A549 (cell line): ENCODE measurements around the gene UBAC1. TPM values are rescaled to one million over a fixed set of nuclear protein-coding genes. Genes with fewer than 3 reads are reported as not detected.
A peak's percentile ranks its signal among the peaks of the same experiment; 100 is the strongest.

Experiments
- ATAC-seq, 2 experiments: fragments of 200-7000 bp in 1 of 2; fragments of >200 bp in 1 of 2; cut with Nextera tagmentation in 1 of 2; cut with Tn5 transposase in 1 of 2; 3 replicates each; pipeline versions ENCODE4 v1.8.0 to v1.9.1; 2018 to 2020; ENCODE audit warnings: mild to moderate bottlenecking in 1 of 2, moderate library complexity in 1 of 2
- CTCF ChIA-PET: fragments of 300-600 bp; sonication (Branson Sonifier 250); formaldehyde crosslinking; extraction: SDS; loops from one replicate; lab custom pipeline; 2021; ENCODE audit warnings: antibody characterized with exemption, inconsistent platforms; lab: Yijun Ruan, JAX
- POLR2A ChIA-PET: fragments of 350-600 bp; formaldehyde crosslinking; extraction: SDS; loops from one replicate; lab custom pipeline; 2021; ENCODE audit warnings: antibody characterized with exemption, inconsistent platforms; lab: Yijun Ruan, JAX
- DNase-seq, 2 experiments: peaks; one replicate each; pipeline versions ENCODE4 v3.0.0 to v3.0.0-alpha.2; 2011 to 2016; ENCODE audit warnings: low read depth in 1 of 2, low spot score in 1 of 2
- FAIRE-seq: peaks from 2 replicates; lab custom pipeline; 2011; peaks lifted over from hg19 to GRCh38; lab: Jason Lieb, UNC
- H3K27ac ChIP-seq, 2 experiments: fragments of >200 bp; sonication (Bioruptor Twin); formaldehyde crosslinking; 3 replicates each; pipeline ENCODE4 v1.5.1; 2016 to 2017
- H3K4me1 ChIP-seq: fragments of >200 bp; sonication (Bioruptor Twin); formaldehyde crosslinking; 3 replicates; pipeline ENCODE4 v1.6.1; 2016
- H3K4me2 ChIP-seq: fragments of >200 bp; sonication (Bioruptor Twin); formaldehyde crosslinking; 3 replicates; pipeline ENCODE4 v1.6.1; 2016
- H3K4me3 ChIP-seq: fragments of >200 bp; sonication (Bioruptor Twin); formaldehyde crosslinking; 3 replicates; pipeline ENCODE4 v1.5.1; 2016
- H3K9me3 ChIP-seq: fragments of >200 bp; sonication (Bioruptor Twin); formaldehyde crosslinking; 3 replicates; pipeline ENCODE4 v1.6.1; 2016
- CBX8 ChIP-seq: fragments of 200-600 bp; sonication (generic); IDR thresholded peaks from 2 replicates; pipeline ENCODE4 v1.6.1; 2016
- CTCF ChIP-seq: fragments of >200 bp; sonication (Bioruptor Twin); formaldehyde crosslinking; IDR thresholded peaks from 3 replicates; pipeline ENCODE4 v1.5.1; 2016
- EP300 ChIP-seq, 2 experiments: fragments of >200 bp; sonication (Bioruptor Twin); formaldehyde crosslinking; IDR thresholded peaks; 2 replicates in 1 of 2; 3 replicates in 1 of 2; pipeline ENCODE4 v1.6.1; 2016 to 2017
- FOSB ChIP-seq: fragments of 250-450 bp; sonication (Bioruptor Pico); IDR thresholded peaks from 2 replicates; pipeline ENCODE4 v1.5.0; 2020; ENCODE audit warnings: mild to moderate bottlenecking, moderate library complexity
- HDAC2 ChIP-seq: fragments of 200-600 bp; sonication (generic); IDR thresholded peaks from 2 replicates; pipeline ENCODE4 v1.6.1; 2016
- HES2 ChIP-seq: fragments of >200 bp; sonication (Bioruptor Twin); formaldehyde crosslinking; IDR thresholded peaks from 2 replicates; pipeline ENCODE4 v1.6.1; 2016
- HEYL ChIP-seq: fragments of 250-450 bp; sonication (Bioruptor Pico); IDR thresholded peaks from 2 replicates; pipeline ENCODE4 v1.8.0; 2021; ENCODE audit warnings: mild to moderate bottlenecking, moderate library complexity
- JUN ChIP-seq, 2 experiments: fragments of >200 bp; sonication (Bioruptor Twin); formaldehyde crosslinking; IDR thresholded peaks; 2 replicates in 1 of 2; 3 replicates in 1 of 2; pipeline ENCODE4 v1.6.1; 2016 to 2017
- KDM5A ChIP-seq: fragments of 200-600 bp; sonication (generic); IDR thresholded peaks from 2 replicates; pipeline ENCODE4 v1.6.1; 2016; ENCODE audit warnings: antibody characterized with exemption, mild to moderate bottlenecking
- MAFK ChIP-seq: fragments of 450-650 bp; IDR thresholded peaks from 2 replicates; pipeline ENCODE4 v1.6.1; 2014; ENCODE audit not compliant: partially characterized antibody
- MAZ ChIP-seq: fragments of 150-350 bp; IDR thresholded peaks from 2 replicates; pipeline ENCODE4 v1.6.1; 2014; ENCODE audit warnings: antibody characterized with exemption, low read depth, low read length, borderline replicate concordance
- MYC ChIP-seq: IDR thresholded peaks from 2 replicates; pipeline ENCODE4 v1.6.1; 2012; ENCODE audit warnings: mild to moderate bottlenecking, inconsistent platforms, low read length, improper control_type of control experiment, borderline replicate concordance
- NR3C1 ChIP-seq: fragments of >200 bp; sonication (Bioruptor Twin); formaldehyde crosslinking; IDR thresholded peaks from 3 replicates; pipeline ENCODE4 v1.6.1; 2017
- SMC3 ChIP-seq: fragments of >200 bp; sonication (Bioruptor Twin); formaldehyde crosslinking; IDR thresholded peaks from 3 replicates; pipeline ENCODE4 v1.6.1; 2018; ENCODE audit warnings: inconsistent platforms
- TP53 ChIP-seq: fragments of 250-450 bp; sonication (Bioruptor Pico); IDR thresholded peaks from 2 replicates; pipeline ENCODE4 v1.5.0; 2021; ENCODE audit warnings: mild to moderate bottlenecking, moderate library complexity
- USF2 ChIP-seq: fragments of 450-650 bp; IDR thresholded peaks from 2 replicates; pipeline ENCODE4 v1.6.1; 2014; ENCODE audit warnings: antibody characterized with exemption
- ZC3H11A ChIP-seq: fragments of 450-650 bp; IDR thresholded peaks from 2 replicates; pipeline ENCODE4 v1.6.1; 2014; ENCODE audit warnings: antibody characterized with exemption, mild to moderate bottlenecking
- ZFP36 ChIP-seq: fragments of 450-650 bp; IDR thresholded peaks from 2 replicates; pipeline ENCODE4 v1.6.1; 2014; ENCODE audit warnings: borderline replicate concordance; ENCODE audit not compliant: partially characterized antibody
- WGBS: methylation state at CpG from one replicate; pipeline ENCODE4 v1.1.6; 2017; ENCODE audit errors: missing lambda C conversion rate; 5-methylcytosine and 5-hydroxymethylcytosine counted together
- polyA plus RNA-seq, 4 experiments: library from polyadenylated mRNA; depleted of rRNA in 3 of 4; stranded (reverse); fragments of >200 nt; fragmentation: RNase III in 1 of 4; extraction: RNeasy Plus Mini Kit Qiagen cat#74134 plus additional on column Dnase treatment in 1 of 4; gene quantifications; 2 replicates in 3 of 4; 3 replicates in 1 of 4; pipeline ENCODE4 v1.2.3, GENCODE V29; 2011 to 2017
- TF ChIP-seq, protein P1 (sequence below): fragments of 150-350 bp; IDR thresholded peaks from 2 replicates; pipeline ENCODE4 v1.6.1; 2014; ENCODE audit warnings: low read depth, mild to moderate bottlenecking, low read length
- TF ChIP-seq, protein P2 (sequence below): fragments of 250-450 bp; sonication (Bioruptor Pico); IDR thresholded peaks from 2 replicates; pipeline ENCODE4 v1.5.0; 2020; ENCODE audit warnings: low read depth, mild to moderate bottlenecking, moderate library complexity

UBAC1 gene
- polyA plus RNA-seq, 2 of the 4 experiments (the other 2 are of a cell fraction) = 30.8 to 37.6 TPM

- TF ChIP-seq NR3C1 = no peak
- TF ChIP-seq TP53 (CRISPR knock-in tag) = no peak
- no peak for TF ChIP-seq FOSB (CRISPR knock-in tag)
- no peak for TF ChIP-seq USF2
- TF ChIP-seq MAFK = no peak
- TF ChIP-seq, protein P1, sequence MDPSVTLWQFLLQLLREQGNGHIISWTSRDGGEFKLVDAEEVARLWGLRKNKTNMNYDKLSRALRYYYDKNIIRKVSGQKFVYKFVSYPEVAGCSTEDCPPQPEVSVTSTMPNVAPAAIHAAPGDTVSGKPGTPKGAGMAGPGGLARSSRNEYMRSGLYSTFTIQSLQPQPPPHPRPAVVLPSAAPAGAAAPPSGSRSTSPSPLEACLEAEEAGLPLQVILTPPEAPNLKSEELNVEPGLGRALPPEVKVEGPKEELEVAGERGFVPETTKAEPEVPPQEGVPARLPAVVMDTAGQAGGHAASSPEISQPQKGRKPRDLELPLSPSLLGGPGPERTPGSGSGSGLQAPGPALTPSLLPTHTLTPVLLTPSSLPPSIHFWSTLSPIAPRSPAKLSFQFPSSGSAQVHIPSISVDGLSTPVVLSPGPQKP = no peak
Observed at GRCh38 chr9:136002215-136002614, 41.0 kb upstream of the UBAC1 start (continued).

- no peak for TF ChIP-seq HES2
- TF ChIP-seq KDM5A = no peak
- no peak for TF ChIP-seq ZFP36
- TF ChIP-seq, protein P1 = no peak
- no peak for TF ChIP-seq HDAC2
- no peak for TF ChIP-seq ZC3H11A
- TF ChIP-seq MAZ = no peak
- no peak for TF ChIP-seq HEYL
- TF ChIP-seq CBX8 = no peak
- TF ChIP-seq, protein P2, sequence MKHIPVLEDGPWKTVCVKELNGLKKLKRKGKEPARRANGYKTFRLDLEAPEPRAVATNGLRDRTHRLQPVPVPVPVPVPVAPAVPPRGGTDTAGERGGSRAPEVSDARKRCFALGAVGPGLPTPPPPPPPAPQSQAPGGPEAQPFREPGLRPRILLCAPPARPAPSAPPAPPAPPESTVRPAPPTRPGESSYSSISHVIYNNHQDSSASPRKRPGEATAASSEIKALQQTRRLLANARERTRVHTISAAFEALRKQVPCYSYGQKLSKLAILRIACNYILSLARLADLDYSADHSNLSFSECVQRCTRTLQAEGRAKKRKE (CRISPR knock-in tag) = no peak
- no peak for TF ChIP-seq EP300 (IDR thresholded peaks at IDR 0.05)
- TF ChIP-seq CTCF = no peak
- TF ChIP-seq JUN (IDR thresholded peaks at IDR 0.05) = no peak
- no peak for TF ChIP-seq NR3C1
- TF ChIP-seq MYC = no peak
- TF ChIP-seq SMC3 = no peak
- Histone ChIP-seq H3K9me3 (no peaks in the 10 kb centered on the region), H3K27ac (peak overlapping the region in 1 of 2 experiments; percentile 55; a peak in 2 of 6 replicates), H3K4me2 (no peak overlapping the region), H3K4me1 (peaks cover 22% of the 10 kb centered on the region), H3K4me3 (no peak overlapping the region)
- ATAC-seq (peak; percentile 19 to 51; a peak in 5 of 6 replicates), DNase-seq (peak in 1 of 2 experiments; percentile 38), FAIRE-seq (no peak)
- ChIA-PET POLR2A (no interaction called here), CTCF (interaction anchor here (0.7 to 3.4 kb wide), 3 partner anchors 34 to 121 kb away, joined by 3 to 16 read pairs (median 7); no protein-coding TSS in a partner anchor)
- WGBS = 51% methylated on average over 13 of the region's 18 CpGs
Observed at GRCh38 chr9:136001231-136001630, 40.1 kb upstream of the UBAC1 start.
